ENCODE results near the gene CARD9.
A peak's percentile ranks its signal among the peaks of the same experiment; 100 is the strongest.
"Not testable (repeated sequence)": the region's sequence is repeated elsewhere in the genome, so short reads cannot be mapped to it uniquely, and the experiment has no call there.

CARD9 gene

GRCh38 chr9:136363949-136364748 lies 9.3 kb downstream of the CARD9 start:
- DNase-seq (ENCODE audit: low read depth in 2 of 2) = no peak

GRCh38 chr9:136363106-136363948 lies 10.1 kb downstream of the CARD9 start, which contains the start of gene DNLZ:
DNLZ (minus strand) TSS chr9:136363744; CDS start chr9:136363714, 30 bp downstream.
- peak; percentile 87 to 90 for DNase-seq (ENCODE audit: low read depth in 2 of 2)

- no peak for DNase-seq (ENCODE audit: low read depth in 2 of 2)
These were observed 11.1 kb downstream of the CARD9 start for GRCh38 chr9:136362450-136362784.

GRCh38 chr9:136361754-136362449 lies 11.6 kb downstream of the CARD9 start:
- no peak for DNase-seq (ENCODE audit: low read depth in 2 of 2)

- DNase-seq (ENCODE audit: low read depth in 2 of 2) = no peak
These were observed 12.3 kb downstream of the CARD9 start for GRCh38 chr9:136361047-136361753.

- no peak for DNase-seq (ENCODE audit: low read depth in 2 of 2)
These were observed 13.4 kb downstream of the CARD9 start for GRCh38 chr9:136359774-136360718.

- no peak for DNase-seq (ENCODE audit: low read depth in 2 of 2)
These were observed 14.6 kb downstream of the CARD9 start for GRCh38 chr9:136358888-136359287.

GRCh38 chr9:136358016-136358415 lies 15.5 kb downstream of the CARD9 start:
- no peak for DNase-seq (ENCODE audit: low read depth in 2 of 2)

- no peak for DNase-seq (ENCODE audit: low read depth in 2 of 2)
These were observed 16.2 kb downstream of the CARD9 start for GRCh38 chr9:136357202-136357725.

GRCh38 chr9:136355616-136356557 lies 17.6 kb downstream of the CARD9 start:
- DNase-seq (ENCODE audit: low read depth in 2 of 2) = no peak

- DNase-seq (ENCODE audit: low read depth in 2 of 2) = no peak
These were observed 18.8 kb downstream of the CARD9 start for GRCh38 chr9:136354592-136355085.

- no peak for DNase-seq (ENCODE audit: low read depth in 2 of 2)
These were observed 19.5 kb downstream of the CARD9 start for GRCh38 chr9:136353757-136354488.

- no peak for DNase-seq (ENCODE audit: low read depth in 2 of 2)
These were observed 20.4 kb downstream of the CARD9 start for GRCh38 chr9:136353088-136353487.

GRCh38 chr9:136352682-136353081 lies 20.8 kb downstream of the CARD9 start:
- DNase-seq (ENCODE audit: low read depth in 2 of 2) = no peak

- DNase-seq (ENCODE audit: low read depth in 2 of 2) = not testable (repeated sequence)
These were observed 21.6 kb downstream of the CARD9 start for GRCh38 chr9:136351868-136352267.

GRCh38 chr9:136351252-136351800 lies 22.1 kb downstream of the CARD9 start:
- DNase-seq (ENCODE audit: low read depth in 2 of 2) = no peak

- no peak for DNase-seq (ENCODE audit: low read depth in 2 of 2)
These were observed 23.9 kb downstream of the CARD9 start for GRCh38 chr9:136349546-136349945.

GRCh38 chr9:136348691-136349090 lies 24.8 kb downstream of the CARD9 start:
- no peak for DNase-seq (ENCODE audit: low read depth in 2 of 2)

Measured in fibroblast of skin of left quadriceps (primary cell).